Gastrocnemius medialis (tissue), 4 donors: Measurements from ENCODE around the gene WDR7.

Experiments used
- POLR2A ChIP-seq, 2 donors: fragments of 450-650 bp; IDR thresholded peaks; one replicate each; pipeline ENCODE4 v1.6.1; 2017; ENCODE audit warnings: antibody characterized with exemption in 2 of 2, mild to moderate bottlenecking in 2 of 2, moderate library complexity in 2 of 2
- TF ChIP-seq, protein P1 (sequence below), 5 experiments: fragments of 450-650 bp in 3 of 5; fragments of 200-600 bp in 2 of 5; sonication (generic) in 2 of 5; IDR thresholded peaks in 4 of 5; conservative IDR thresholded peaks in 1 of 5; 1 replicate in 4 of 5; 2 replicates in 1 of 5; pipeline ENCODE4 v1.5.1; 2016 to 2019; ENCODE audit warnings: antibody characterized with exemption in 5 of 5, mild to moderate bottlenecking in 3 of 5, moderate library complexity in 3 of 5

DNA sequence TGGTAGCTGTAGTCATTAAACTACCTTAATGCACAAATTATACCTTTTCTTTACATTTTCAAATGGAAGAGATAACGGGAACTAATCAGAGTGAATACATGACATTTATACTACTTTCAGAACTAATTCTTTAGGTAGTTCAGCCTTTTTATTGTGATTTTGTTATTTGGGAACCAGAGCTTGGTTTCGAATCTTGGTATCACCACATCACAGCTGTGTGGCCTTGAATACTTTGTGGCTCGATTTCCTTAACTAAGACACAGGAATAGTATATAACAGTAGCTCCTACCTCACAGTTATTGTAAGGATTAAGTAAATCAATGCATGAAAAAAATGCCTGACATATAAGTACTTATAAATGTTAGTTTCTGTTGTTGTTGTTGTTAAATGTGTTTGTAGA, 240.0 kb downstream of the WDR7 start:
- no peak for TF ChIP-seq POLR2A (IDR thresholded peaks at IDR 0.05)
- TF ChIP-seq, protein P1, sequence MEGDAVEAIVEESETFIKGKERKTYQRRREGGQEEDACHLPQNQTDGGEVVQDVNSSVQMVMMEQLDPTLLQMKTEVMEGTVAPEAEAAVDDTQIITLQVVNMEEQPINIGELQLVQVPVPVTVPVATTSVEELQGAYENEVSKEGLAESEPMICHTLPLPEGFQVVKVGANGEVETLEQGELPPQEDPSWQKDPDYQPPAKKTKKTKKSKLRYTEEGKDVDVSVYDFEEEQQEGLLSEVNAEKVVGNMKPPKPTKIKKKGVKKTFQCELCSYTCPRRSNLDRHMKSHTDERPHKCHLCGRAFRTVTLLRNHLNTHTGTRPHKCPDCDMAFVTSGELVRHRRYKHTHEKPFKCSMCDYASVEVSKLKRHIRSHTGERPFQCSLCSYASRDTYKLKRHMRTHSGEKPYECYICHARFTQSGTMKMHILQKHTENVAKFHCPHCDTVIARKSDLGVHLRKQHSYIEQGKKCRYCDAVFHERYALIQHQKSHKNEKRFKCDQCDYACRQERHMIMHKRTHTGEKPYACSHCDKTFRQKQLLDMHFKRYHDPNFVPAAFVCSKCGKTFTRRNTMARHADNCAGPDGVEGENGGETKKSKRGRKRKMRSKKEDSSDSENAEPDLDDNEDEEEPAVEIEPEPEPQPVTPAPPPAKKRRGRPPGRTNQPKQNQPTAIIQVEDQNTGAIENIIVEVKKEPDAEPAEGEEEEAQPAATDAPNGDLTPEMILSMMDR (IDR thresholded peaks at IDR 0.05 in 4 of 5, conservative IDR thresholded peaks at IDR 0.05 in 1 of 5), result no peak
